Spleen (tissue), 11 donors: ENCODE data around the gene TRIM65. TPM values are rescaled to one million over a fixed set of nuclear protein-coding genes. Genes with fewer than 3 reads are reported as not detected.
A peak's percentile ranks its signal among the peaks of the same experiment; 100 is the strongest.

Experiments
- DNase-seq: peaks from one replicate; pipeline ENCODE4 v3.0.0-alpha.2; 2020
- H3K27ac ChIP-seq, 8 donors: fragments of 200-600 bp; sonication (generic) in 7 of 8; 1 replicate in 4 of 8; 2 replicates in 4 of 8; pipeline versions ENCODE4 v1.5.0 to v1.8.0; 2016 to 2021; ENCODE audit warnings: inconsistent platforms in 4 of 8, mild to moderate bottlenecking in 4 of 8, moderate library complexity in 1 of 8
- H3K27me3 ChIP-seq, 7 donors: fragments of 200-600 bp; sonication (generic) in 6 of 7; replicated peaks in 1 of 7; 1 replicate in 4 of 7; 2 replicates in 3 of 7; pipeline versions ENCODE4 v1.5.0 to v1.8.0; 2016 to 2021; ENCODE audit warnings: inconsistent platforms in 3 of 7, mild to moderate bottlenecking in 1 of 7
- H3K36me3 ChIP-seq, 6 donors: fragments of 200-600 bp; sonication (generic) in 5 of 6; 1 replicate in 4 of 6; 2 replicates in 2 of 6; pipeline versions ENCODE4 v1.5.0 to v1.8.0; 2016 to 2021; ENCODE audit warnings: inconsistent platforms in 2 of 6
- H3K4me1 ChIP-seq, 6 donors: fragments of 200-600 bp; sonication (generic) in 5 of 6; 1 replicate in 3 of 6; 2 replicates in 3 of 6; pipeline versions ENCODE4 v1.5.0 to v1.8.0; 2016 to 2021; ENCODE audit warnings: inconsistent platforms in 3 of 6
- H3K4me3 ChIP-seq, 8 donors: fragments of 200-600 bp; sonication (generic) in 7 of 8; 1 replicate in 4 of 8; 2 replicates in 4 of 8; pipeline versions ENCODE4 v1.5.0 to v1.8.0; 2016 to 2021; ENCODE audit warnings: inconsistent platforms in 4 of 8, mild to moderate bottlenecking in 4 of 8, moderate library complexity in 2 of 8
- H3K9me3 ChIP-seq, 8 donors: fragments of 200-600 bp; sonication (generic) in 7 of 8; 1 replicate in 4 of 8; 2 replicates in 4 of 8; pipeline versions ENCODE4 v1.5.0 to v1.8.0; 2016 to 2021; ENCODE audit warnings: inconsistent platforms in 4 of 8
- POLR2A ChIP-seq, 3 donors: fragments of 450-650 bp; IDR thresholded peaks; one replicate each; pipeline ENCODE4 v1.5.1; 2017; ENCODE audit warnings: antibody characterized with exemption in 3 of 3, mild to moderate bottlenecking in 1 of 3
- POLR2AphosphoS5 ChIP-seq, 3 donors: sonication (generic); formaldehyde crosslinking; IDR thresholded peaks; one replicate each; pipeline ENCODE4 v1.5.1; 2017; ENCODE audit warnings: antibody characterized with exemption in 3 of 3
- WGBS, 5 donors: extraction: QIAGEN DNeasy Blood & Tissue Kit in 3 of 5; methylation state at CpG; one replicate each; pipeline versions ENCODE4 v1.1.5 to v1.1.7; 2013 to 2018; 5-methylcytosine and 5-hydroxymethylcytosine counted together
- intact Hi-C: fragments of 100-400 bp; cut with DNase I; formaldehyde crosslinking; loops from one replicate; pipeline ENCODE4 v1.15.0; 2023; ENCODE audit warnings: low total_unique reads
- polyA plus RNA-seq, 3 donors: library from polyadenylated mRNA; stranded (reverse); fragments of 200-250 nt; gene quantifications; one replicate each; pipeline ENCODE4 v1.2.1, GENCODE V29; 2013
- total RNA-seq, 7 donors: library from RNA; depleted of rRNA in 3 of 7; stranded (reverse); fragments of >200 nt in 3 of 7; fragmentation: NEBNext Ultra II Directional in 4 of 7; extraction: Animal tissue kit (Norgen Biotek cat#: 25700) in 4 of 7; gene quantifications; one replicate each; pipeline versions ENCODE4 v1.1.0 to v1.2.1, GENCODE V29; 2016 to 2021
- TF ChIP-seq, protein P1 (sequence below), 11 experiments: fragments of 200-600 bp in 7 of 11; fragments of 450-650 bp in 4 of 11; sonication (generic) in 4 of 11; IDR thresholded peaks in 8 of 11; conservative IDR thresholded peaks in 3 of 11; 1 replicate in 7 of 11; 2 replicates in 4 of 11; pipeline versions ENCODE4 v1.4.0 to v1.8.0; 2016 to 2021; ENCODE audit warnings: antibody characterized with exemption in 11 of 11, inconsistent platforms in 4 of 11, mild to moderate bottlenecking in 1 of 11
- donor health status: healthy with polysubstance abuse.
- donor health status: DM: no; HTN: no; CAD: no; lungs with moderate emphysema.
- donor health status: DM: no; HTN: no; CAD: no.
- donor health status: Bipolar disorder and iron deficiency.
- donor health status: healthy.
- donor health status: DM: no; HTN: no; CAD: no.
- donor health status: DM: yes; HTN: yes; CAD: no.

The TRIM65 gene
- total and polyA plus RNA-seq, 10 donors = 9.0 to 28.2 (median 22.8) TPM

DNA sequence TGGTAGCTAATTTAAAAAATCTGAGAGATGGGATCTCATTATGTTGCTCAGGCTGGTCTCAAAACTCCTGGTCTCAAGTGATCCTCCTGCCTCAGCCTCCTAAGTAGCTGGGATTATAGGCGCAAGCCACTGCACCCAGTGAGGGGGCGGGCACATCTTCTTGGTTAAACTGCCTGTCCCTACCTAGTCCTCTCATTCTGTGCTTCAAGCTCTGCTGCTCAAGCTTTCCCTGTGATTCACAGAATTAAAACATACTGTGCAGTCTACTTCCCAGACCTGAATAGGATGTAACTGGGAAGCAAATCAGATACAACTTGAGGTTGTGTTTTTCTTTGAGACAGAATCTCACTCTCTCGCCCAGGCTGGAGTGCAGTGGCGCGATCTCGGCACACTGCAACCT is 5.7 kb upstream of the TRIM65 start:
- Histone ChIP-seq H3K9me3 (no peaks in the 10 kb centered on the region), H3K36me3 (peaks cover 0 to 61% (median 48%) of the 10 kb centered on the region in 6 donors), H3K4me3 (no peak overlapping the region), H3K4me1 (peaks cover 5 to 51% (median 29%) of the 10 kb centered on the region in 6 donors), H3K27me3 (no peaks in the 10 kb centered on the region), H3K27ac (no peak overlapping the region)
- intact Hi-C loops = no loop called here
- DNase-seq = no peak
- no peak for TF ChIP-seq POLR2A (IDR thresholded peaks at IDR 0.05)
- TF ChIP-seq POLR2AphosphoS5 (IDR thresholded peaks at IDR 0.05) = no peak
- TF ChIP-seq, protein P1, sequence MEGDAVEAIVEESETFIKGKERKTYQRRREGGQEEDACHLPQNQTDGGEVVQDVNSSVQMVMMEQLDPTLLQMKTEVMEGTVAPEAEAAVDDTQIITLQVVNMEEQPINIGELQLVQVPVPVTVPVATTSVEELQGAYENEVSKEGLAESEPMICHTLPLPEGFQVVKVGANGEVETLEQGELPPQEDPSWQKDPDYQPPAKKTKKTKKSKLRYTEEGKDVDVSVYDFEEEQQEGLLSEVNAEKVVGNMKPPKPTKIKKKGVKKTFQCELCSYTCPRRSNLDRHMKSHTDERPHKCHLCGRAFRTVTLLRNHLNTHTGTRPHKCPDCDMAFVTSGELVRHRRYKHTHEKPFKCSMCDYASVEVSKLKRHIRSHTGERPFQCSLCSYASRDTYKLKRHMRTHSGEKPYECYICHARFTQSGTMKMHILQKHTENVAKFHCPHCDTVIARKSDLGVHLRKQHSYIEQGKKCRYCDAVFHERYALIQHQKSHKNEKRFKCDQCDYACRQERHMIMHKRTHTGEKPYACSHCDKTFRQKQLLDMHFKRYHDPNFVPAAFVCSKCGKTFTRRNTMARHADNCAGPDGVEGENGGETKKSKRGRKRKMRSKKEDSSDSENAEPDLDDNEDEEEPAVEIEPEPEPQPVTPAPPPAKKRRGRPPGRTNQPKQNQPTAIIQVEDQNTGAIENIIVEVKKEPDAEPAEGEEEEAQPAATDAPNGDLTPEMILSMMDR (IDR thresholded peaks at IDR 0.05 in 8 of 11, conservative IDR thresholded peaks at IDR 0.05 in 3 of 11) = no peak
- 93 to 99% (median 96%) methylated on average over 6 of the region's 6 CpGs for WGBS, 5 donors

DNA sequence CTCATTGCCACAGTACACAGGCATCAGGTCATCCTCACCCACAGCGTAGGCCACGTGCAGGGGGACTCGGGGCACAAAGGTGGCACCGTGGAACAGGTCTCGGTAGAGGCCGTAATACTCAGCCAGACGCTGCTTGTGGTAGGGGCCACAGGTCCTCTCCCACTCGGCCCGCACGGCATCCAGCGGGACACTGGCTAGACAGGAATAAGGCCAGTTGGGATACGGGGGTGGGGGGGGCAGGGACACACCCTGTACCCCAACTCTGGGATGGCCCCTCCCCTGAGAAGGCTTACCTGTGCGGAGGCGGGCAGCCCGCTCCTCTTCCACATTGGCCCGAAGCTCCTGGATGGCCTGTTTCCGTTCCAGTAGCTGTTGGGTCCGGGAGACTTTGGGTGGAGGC is 5.0 kb upstream of the TRIM65 start:
- 90 to 96% (median 93%) methylated on average over 5 to 18 of the region's 18 CpGs for WGBS, 5 donors
- H3K27me3 ChIP-seq = no peaks in the 10 kb centered on the region
- peaks cover 0 to 61% (median 48%) of the 10 kb centered on the region in 6 donors for H3K36me3 ChIP-seq
- intact Hi-C loops = no loop called here
- no peak overlapping the region for H3K27ac ChIP-seq
- H3K4me3 ChIP-seq = no peak overlapping the region
- H3K9me3 ChIP-seq = no peaks in the 10 kb centered on the region
- TF ChIP-seq, protein P1 (IDR thresholded peaks at IDR 0.05 in 8 of 11, conservative IDR thresholded peaks at IDR 0.05 in 3 of 11) = no peak
- peak in 1 of 3 donors; percentile 8 for TF ChIP-seq POLR2AphosphoS5 (IDR thresholded peaks at IDR 0.05)
- TF ChIP-seq POLR2A (IDR thresholded peaks at IDR 0.05) = no peak
- peaks cover 5 to 57% (median 34%) of the 10 kb centered on the region in 6 donors for H3K4me1 ChIP-seq
- peak; percentile 67 for DNase-seq

DNA sequence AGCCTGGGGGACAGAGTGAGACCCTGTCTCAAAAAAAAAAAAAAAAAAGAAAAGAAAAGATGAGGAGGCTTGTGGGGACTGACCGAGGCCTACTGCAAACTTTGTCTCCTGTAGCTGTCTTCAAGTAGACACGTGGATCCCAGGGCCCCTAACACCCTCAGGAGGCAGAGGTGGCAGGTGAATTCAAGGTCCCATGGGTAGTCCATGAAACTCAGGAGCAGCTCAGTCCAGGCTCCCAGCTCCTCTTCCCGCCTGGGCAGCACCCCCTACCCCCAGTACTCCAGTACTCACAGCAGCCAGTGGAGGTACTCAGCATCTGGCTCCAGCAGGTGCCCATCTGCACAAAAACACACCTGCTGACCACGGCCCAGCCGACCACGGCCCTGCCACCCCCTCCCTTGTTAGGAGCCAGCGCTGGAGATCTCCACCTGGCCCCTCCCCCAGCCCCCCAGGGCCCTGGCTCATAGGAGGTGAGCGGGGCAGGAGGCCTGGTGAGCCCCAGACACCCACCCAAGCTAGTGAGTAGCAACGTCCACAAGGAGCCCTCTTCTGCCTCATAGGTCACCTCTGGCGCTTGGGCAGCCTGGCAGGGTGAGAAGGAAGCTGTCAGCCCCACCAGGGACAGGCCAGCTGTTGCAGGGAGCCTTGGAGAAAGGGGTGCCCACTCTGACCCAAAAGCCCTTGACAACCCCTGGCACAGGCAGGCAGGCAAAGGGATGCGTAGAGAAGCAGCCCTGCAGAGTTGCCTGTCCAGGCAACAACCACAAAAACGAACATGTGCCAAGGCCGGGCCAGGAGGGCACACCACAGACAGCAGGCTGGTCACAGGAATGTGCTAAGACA is 4.2 kb upstream of the TRIM65 start:
- H3K36me3 ChIP-seq = peaks cover 0 to 61% (median 48%) of the 10 kb centered on the region in 6 donors
- intact Hi-C loops = no loop called here

More for the DNA sequence above, 4.2 kb upstream of the TRIM65 start:
- no peaks in the 10 kb centered on the region for H3K9me3 ChIP-seq
- DNase-seq = peak; percentile 77
- H3K27me3 ChIP-seq = no peaks in the 10 kb centered on the region
- no peak overlapping the region for H3K4me3 ChIP-seq
- no peak overlapping the region for H3K27ac ChIP-seq
- peaks cover 5 to 60% (median 35%) of the 10 kb centered on the region in 6 donors for H3K4me1 ChIP-seq
- TF ChIP-seq, protein P1 (IDR thresholded peaks at IDR 0.05 in 8 of 11, conservative IDR thresholded peaks at IDR 0.05 in 3 of 11) = no peak
- TF ChIP-seq POLR2AphosphoS5 (IDR thresholded peaks at IDR 0.05) (peak in 1 of 3 donors; percentile 29), POLR2A (IDR thresholded peaks at IDR 0.05) (no peak)
- 81 to 93% (median 89%) methylated on average over 7 to 13 of the region's 13 CpGs for WGBS, 5 donors
